Fibroblast of lung (primary cell): Measurements from ENCODE around the gene KLF18. TPM values are rescaled to one million over a fixed set of nuclear protein-coding genes. Genes with fewer than 3 reads are reported as not detected.

Experiments used
- DNase-seq, 2 donors: peaks; one replicate each; pipeline versions ENCODE4 v3.0.0 to v3.0.0-alpha.2; 2010; ENCODE audit warnings: low read depth in 2 of 2
- H2AFZ ChIP-seq: 2 replicates; pipeline ENCODE4 v1.5.1; 2012; ENCODE audit warnings: low read length, control low read depth, inconsistent platforms
- H3K27ac ChIP-seq: 2 replicates; pipeline ENCODE4 v1.5.1; 2011; ENCODE audit warnings: low read length, control low read depth; ENCODE audit not compliant: insufficient read depth
- H3K27me3 ChIP-seq: 2 replicates; pipeline ENCODE4 v1.5.1; 2011; ENCODE audit warnings: mild to moderate bottlenecking, low read length; ENCODE audit not compliant: control insufficient read depth, insufficient read depth
- H3K36me3 ChIP-seq: 2 replicates; pipeline ENCODE4 v1.5.1; 2011; ENCODE audit warnings: low read length; ENCODE audit not compliant: control insufficient read depth, insufficient read depth
- H3K4me1 ChIP-seq: 2 replicates; pipeline ENCODE4 v1.5.1; 2011; ENCODE audit warnings: low read length; ENCODE audit not compliant: control insufficient read depth, insufficient read depth; ENCODE audit errors: extremely low read depth
- H3K4me2 ChIP-seq: 2 replicates; pipeline ENCODE4 v1.5.1; 2011; ENCODE audit warnings: low read length, control low read depth; ENCODE audit not compliant: insufficient read depth; ENCODE audit errors: extremely low read depth
- H3K4me3 ChIP-seq, 4 experiments: fragments of 200-600 bp in 1 of 4; sonication (generic) in 1 of 4; replicated peaks in 1 of 4; 2 replicates each; pipeline ENCODE4 v1.5.1; 2011 to 2016; ENCODE audit warnings: low read length in 4 of 4, low read depth in 3 of 4, mild to moderate bottlenecking in 3 of 4, control low read depth in 2 of 4, inconsistent platforms in 1 of 4, mixed read lengths in 1 of 4; ENCODE audit not compliant: insufficient read depth in 1 of 4; ENCODE audit errors: control extremely low read depth in 1 of 4
- H3K79me2 ChIP-seq: 2 replicates; pipeline ENCODE4 v1.5.1; 2012; ENCODE audit warnings: mild to moderate bottlenecking, low read length, inconsistent platforms; ENCODE audit not compliant: control insufficient read depth, insufficient read depth
- H3K9ac ChIP-seq: 2 replicates; pipeline ENCODE4 v1.5.1; 2011; ENCODE audit warnings: mild to moderate bottlenecking, low read length, control low read depth; ENCODE audit not compliant: insufficient read depth
- H3K9me3 ChIP-seq: 2 replicates; pipeline ENCODE4 v1.5.1; 2012; ENCODE audit warnings: low read depth, low read length; ENCODE audit not compliant: control insufficient read depth, insufficient read depth
- H4K20me1 ChIP-seq: 2 replicates; pipeline ENCODE4 v1.5.1; 2011; ENCODE audit warnings: low read length; ENCODE audit not compliant: control insufficient read depth, insufficient read depth; ENCODE audit errors: extremely low read depth
- CTCF ChIP-seq, 2 donors: IDR thresholded peaks in 1 of 2; conservative IDR thresholded peaks in 1 of 2; 1 replicate in 1 of 2; 2 replicates in 1 of 2; pipeline ENCODE4 v1.5.1; 2011 to 2012; ENCODE audit warnings: low read length in 2 of 2, control low read depth in 1 of 2, inconsistent platforms in 1 of 2, low read depth in 1 of 2, mild to moderate bottlenecking in 1 of 2
- EZH2 ChIP-seq: IDR thresholded peaks from 2 replicates; pipeline ENCODE4 v1.5.1; 2012; ENCODE audit warnings: low read length, control low read depth, mild to moderate bottlenecking; ENCODE audit errors: missing control alignments
- polyA plus RNA-seq, 2 donors: library from polyadenylated mRNA; depleted of rRNA in 1 of 2; stranded (reverse) in 1 of 2; unstranded in 1 of 2; fragments of >200 nt; gene quantifications; 2 replicates each; pipeline ENCODE4 v1.2.1, GENCODE V29; 2011 to 2012; ENCODE audit warnings: missing spikeins in 1 of 2
- total RNA-seq: library from RNA; depleted of rRNA; stranded (reverse); fragments of >200 nt; gene quantifications from 2 replicates; pipeline ENCODE4 v1.2.1, GENCODE V29; 2014

The KLF18 gene
- total and polyA plus RNA-seq, 2 donors (not counting 1 experiment from before 2014, with no cell fraction given) = not detected

- no peaks in the 10 kb centered on the region for H3K9me3 ChIP-seq
- H3K36me3 ChIP-seq = no peaks in the 10 kb centered on the region
- H3K9ac ChIP-seq = no peak overlapping the region
- TF ChIP-seq EZH2 = no peak
- no peak for TF ChIP-seq CTCF (conservative IDR thresholded peaks at IDR 0.05 in 1 of 2, IDR thresholded peaks at IDR 0.05 in 1 of 2; ENCODE audit: low read depth in 1 of 2, low read length in 2 of 2)
- H3K27me3 ChIP-seq = no peaks in the 10 kb centered on the region
- no peaks in the 10 kb centered on the region for H4K20me1 ChIP-seq
- peak overlapping the region; percentile 63 for H3K4me2 ChIP-seq
- no peaks in the 10 kb centered on the region for H3K79me2 ChIP-seq
- H3K4me1 ChIP-seq = no peaks in the 10 kb centered on the region
- peak overlapping the region; percentile 40 for H2AFZ ChIP-seq
- DNase-seq = peak; percentile 41 to 83
- H3K27ac ChIP-seq = no peak overlapping the region
- H3K4me3 ChIP-seq = no peak overlapping the region
Measured at GRCh38 chr1:44108241-44108640, 33.2 kb downstream of the KLF18 start.

- H3K4me3 ChIP-seq = no peak overlapping the region
- H3K9ac ChIP-seq = no peak overlapping the region
- H3K9me3 ChIP-seq = no peaks in the 10 kb centered on the region
- no peaks in the 10 kb centered on the region for H3K36me3 ChIP-seq
- TF ChIP-seq CTCF (conservative IDR thresholded peaks at IDR 0.05 in 1 of 2, IDR thresholded peaks at IDR 0.05 in 1 of 2; ENCODE audit: low read depth in 1 of 2, low read length in 2 of 2) (no peak), EZH2 (no peak)
- no peaks in the 10 kb centered on the region for H4K20me1 ChIP-seq
- H3K4me1 ChIP-seq = no peaks in the 10 kb centered on the region
- DNase-seq = no peak
- H3K27me3 ChIP-seq = no peaks in the 10 kb centered on the region
- no peak overlapping the region for H3K27ac ChIP-seq
- no peak overlapping the region for H2AFZ ChIP-seq
- no peaks in the 10 kb centered on the region for H3K79me2 ChIP-seq
- no peak overlapping the region for H3K4me2 ChIP-seq
Measured at GRCh38 chr1:44105810-44106209, 35.6 kb downstream of the KLF18 start.

DNA sequence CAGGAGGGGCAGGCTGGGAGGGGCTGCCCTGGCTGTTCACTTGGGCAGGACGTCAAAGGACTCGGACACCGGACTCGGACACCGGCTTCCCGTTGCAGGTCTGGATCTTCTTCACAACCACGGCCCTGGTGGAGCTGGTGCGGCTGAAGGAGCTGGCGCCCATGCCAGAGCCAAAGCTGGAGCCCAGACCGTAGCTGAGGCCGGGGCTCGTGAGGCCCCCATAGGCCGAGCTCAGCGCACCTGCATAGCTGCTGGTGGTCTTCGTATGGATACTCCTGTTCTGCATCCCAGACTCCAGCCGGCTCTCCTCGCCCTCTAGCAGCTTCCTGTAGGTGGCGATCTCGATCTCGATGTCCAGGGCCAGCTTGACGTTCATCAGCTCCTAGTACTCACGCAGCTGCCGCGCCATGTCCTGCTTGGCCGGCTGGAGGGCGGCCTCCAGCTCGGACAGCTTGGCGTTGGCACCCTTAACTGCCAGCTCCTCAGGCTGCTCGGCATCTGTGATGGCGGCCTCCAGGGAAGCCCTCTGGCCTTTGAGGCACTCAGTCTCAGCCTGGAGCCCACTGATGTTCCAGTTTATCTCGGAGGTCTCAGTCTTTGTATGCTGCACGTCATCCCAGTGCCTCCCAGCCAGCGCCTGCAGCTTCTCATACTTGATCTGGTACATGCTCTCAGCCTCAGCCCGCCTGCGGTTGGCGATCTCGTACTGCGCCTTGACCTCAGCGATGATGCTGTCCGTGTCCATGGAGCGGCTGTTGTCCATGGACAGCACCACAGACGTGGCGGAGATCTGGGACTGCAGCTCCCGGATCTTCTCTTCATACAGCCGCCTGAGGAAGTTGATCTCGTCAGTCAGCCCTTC lies 37.9 kb downstream of the KLF18 start:
- DNase-seq = peak; percentile 5 to 24
- peak in 1 of 2 donors; percentile 46 for TF ChIP-seq CTCF (conservative IDR thresholded peaks at IDR 0.05 in 1 of 2, IDR thresholded peaks at IDR 0.05 in 1 of 2; ENCODE audit: low read depth in 1 of 2, low read length in 2 of 2)
- TF ChIP-seq EZH2 = no peak
- Histone ChIP-seq H3K4me2 (no peak overlapping the region), H3K79me2 (no peaks in the 10 kb centered on the region), H3K4me3 (no peak overlapping the region), H3K27me3 (no peaks in the 10 kb centered on the region), H3K9me3 (no peaks in the 10 kb centered on the region), H3K36me3 (no peaks in the 10 kb centered on the region), H3K9ac (no peak overlapping the region), H4K20me1 (no peaks in the 10 kb centered on the region), H3K4me1 (no peaks in the 10 kb centered on the region), H3K27ac (no peak overlapping the region), H2AFZ (no peak overlapping the region)
